Smooth muscle cell (in vitro differentiated cells): Measurements from ENCODE around the gene HRH1. TPM values are rescaled to one million over a fixed set of nuclear protein-coding genes. Genes with fewer than 3 reads are reported as not detected.

Experiments used
- DNase-seq: peaks from one replicate; lab custom pipeline; 2025; ENCODE audit not compliant: unreplicated experiment; lab: John Stamatoyannopoulos, UW
- H2AFZ ChIP-seq: fragments of 200-600 bp; sonication (generic); 2 replicates; pipeline ENCODE4 v1.6.0; 2016; ENCODE audit warnings: antibody characterized with exemption, low read depth, mild to moderate bottlenecking
- H3F3A ChIP-seq: fragments of 200-600 bp; sonication (generic); 2 replicates; pipeline ENCODE4 v1.6.0; 2017; ENCODE audit warnings: antibody characterized with exemption, low read depth
- H3K27ac ChIP-seq: fragments of 200-600 bp; sonication (generic); 2 replicates; pipeline ENCODE4 v1.5.1; 2016; ENCODE audit warnings: low read depth, mild to moderate bottlenecking
- H3K27me3 ChIP-seq: fragments of 200-600 bp; sonication (generic); 2 replicates; pipeline ENCODE4 v1.6.1; 2016; ENCODE audit warnings: low read depth, mild to moderate bottlenecking
- H3K36me3 ChIP-seq: fragments of 200-600 bp; sonication (generic); 2 replicates; pipeline ENCODE4 v1.5.1; 2016; ENCODE audit warnings: low read depth
- H3K4me1 ChIP-seq: fragments of 200-600 bp; sonication (generic); 2 replicates; pipeline ENCODE4 v1.5.1; 2016; ENCODE audit warnings: low read depth
- H3K4me2 ChIP-seq: fragments of 200-600 bp; sonication (generic); 2 replicates; pipeline ENCODE4 v1.6.0; 2016; ENCODE audit warnings: mild to moderate bottlenecking
- H3K4me3 ChIP-seq: fragments of 200-600 bp; sonication (generic); 2 replicates; pipeline ENCODE4 v1.5.1; 2016; ENCODE audit warnings: mild to moderate bottlenecking
- H3K79me2 ChIP-seq: fragments of 200-600 bp; sonication (generic); 2 replicates; pipeline ENCODE4 v1.6.0; 2016; ENCODE audit warnings: low read depth, mild to moderate bottlenecking
- H3K9ac ChIP-seq: fragments of 200-600 bp; sonication (generic); 2 replicates; pipeline ENCODE4 v1.6.0; 2016; ENCODE audit warnings: low read depth
- H3K9me3 ChIP-seq: fragments of 200-600 bp; sonication (generic); replicated peaks from 2 replicates; pipeline ENCODE4 v1.5.1; 2016; ENCODE audit warnings: low read depth
- H4K20me1 ChIP-seq: fragments of 200-600 bp; sonication (generic); 2 replicates; pipeline ENCODE4 v1.6.0; 2016; ENCODE audit warnings: low read depth
- WGBS: methylation state at CpG from one replicate; pipeline ENCODE4 v1.1.7; 2016; ENCODE audit warnings: low lambda C conversion rate; 5-methylcytosine and 5-hydroxymethylcytosine counted together
- polyA plus RNA-seq: library from polyadenylated mRNA; unstranded; fragments of >200 nt; fragmentation: Nextera tagmentation; extraction: Ambion mirVana; gene quantifications from 2 replicates; pipeline ENCODE4 v1.2.1, GENCODE V29; 2016
- total RNA-seq: library from RNA; depleted of rRNA; stranded (reverse); fragments of >200 nt; gene quantifications from 2 replicates; pipeline ENCODE4 v1.2.3, GENCODE V29; 2014
- TF ChIP-seq, protein P1 (sequence below): fragments of 200-600 bp; sonication (generic); IDR thresholded peaks from 2 replicates; pipeline ENCODE4 v1.5.1; 2017; ENCODE audit warnings: borderline replicate concordance, mild to moderate bottlenecking, antibody characterized with exemption; ENCODE audit not compliant: insufficient read depth, poor library complexity, severe bottlenecking

Gene HRH1
- total and polyA plus RNA-seq, 2 experiments from 2014 or later: 7.3 to 9.9 TPM

GRCh38 chr3:11146773-11147660 is 7.3 kb upstream of the HRH1 start:
- WGBS: 90% methylated on average over 6 of the region's 6 CpGs
- TF ChIP-seq, protein P1, sequence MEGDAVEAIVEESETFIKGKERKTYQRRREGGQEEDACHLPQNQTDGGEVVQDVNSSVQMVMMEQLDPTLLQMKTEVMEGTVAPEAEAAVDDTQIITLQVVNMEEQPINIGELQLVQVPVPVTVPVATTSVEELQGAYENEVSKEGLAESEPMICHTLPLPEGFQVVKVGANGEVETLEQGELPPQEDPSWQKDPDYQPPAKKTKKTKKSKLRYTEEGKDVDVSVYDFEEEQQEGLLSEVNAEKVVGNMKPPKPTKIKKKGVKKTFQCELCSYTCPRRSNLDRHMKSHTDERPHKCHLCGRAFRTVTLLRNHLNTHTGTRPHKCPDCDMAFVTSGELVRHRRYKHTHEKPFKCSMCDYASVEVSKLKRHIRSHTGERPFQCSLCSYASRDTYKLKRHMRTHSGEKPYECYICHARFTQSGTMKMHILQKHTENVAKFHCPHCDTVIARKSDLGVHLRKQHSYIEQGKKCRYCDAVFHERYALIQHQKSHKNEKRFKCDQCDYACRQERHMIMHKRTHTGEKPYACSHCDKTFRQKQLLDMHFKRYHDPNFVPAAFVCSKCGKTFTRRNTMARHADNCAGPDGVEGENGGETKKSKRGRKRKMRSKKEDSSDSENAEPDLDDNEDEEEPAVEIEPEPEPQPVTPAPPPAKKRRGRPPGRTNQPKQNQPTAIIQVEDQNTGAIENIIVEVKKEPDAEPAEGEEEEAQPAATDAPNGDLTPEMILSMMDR: no peak
- H3K27me3 ChIP-seq: no peaks in the 10 kb centered on the region
- no peaks in the 10 kb centered on the region for H3F3A ChIP-seq
- H3K9me3 ChIP-seq: no peaks in the 10 kb centered on the region
- no peak overlapping the region for H3K4me2 ChIP-seq
- H3K4me3 ChIP-seq: no peak overlapping the region
- no peaks in the 10 kb centered on the region for H3K36me3 ChIP-seq
- H3K27ac ChIP-seq: no peak overlapping the region
- no peak for DNase-seq
- H3K9ac ChIP-seq: no peak overlapping the region
- no peaks in the 10 kb centered on the region for H3K79me2 ChIP-seq
- no peaks in the 10 kb centered on the region for H3K4me1 ChIP-seq
- H2AFZ ChIP-seq: no peak overlapping the region
- no peaks in the 10 kb centered on the region for H4K20me1 ChIP-seq

DNA sequence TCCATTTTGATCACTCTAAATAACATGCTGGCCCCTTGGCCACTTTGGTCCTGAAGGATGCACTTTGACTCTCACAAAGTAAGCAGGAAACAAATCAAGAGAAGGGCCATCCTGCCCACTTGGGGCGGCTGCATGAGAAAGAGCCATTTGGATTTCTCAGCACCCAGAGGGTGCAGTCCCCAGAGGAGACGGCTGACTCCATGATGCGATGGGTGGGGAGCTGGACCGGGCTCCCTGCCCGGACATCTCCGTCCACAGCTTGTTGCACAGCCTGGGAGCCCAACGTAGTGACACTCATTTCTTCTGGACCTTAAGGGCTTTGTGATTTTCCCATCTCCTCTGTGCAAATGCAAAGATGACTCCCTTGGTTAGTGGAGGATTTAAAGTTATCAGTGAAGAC is 4.0 kb upstream of the HRH1 start:
- Histone ChIP-seq H3K27me3 (no peaks in the 10 kb centered on the region), H3K4me3 (no peak overlapping the region), H3K4me1 (peaks cover 6% of the 10 kb centered on the region), H3K36me3 (no peaks in the 10 kb centered on the region), H4K20me1 (no peaks in the 10 kb centered on the region), H2AFZ (no peak overlapping the region), H3F3A (peaks cover 9% of the 10 kb centered on the region), H3K4me2 (no peak overlapping the region), H3K27ac (no peak overlapping the region), H3K9me3 (no peaks in the 10 kb centered on the region), H3K79me2 (no peaks in the 10 kb centered on the region), H3K9ac (no peak overlapping the region)
- no peak for DNase-seq
- TF ChIP-seq, protein P1: no peak
- 87% methylated on average over 7 of the region's 7 CpGs for WGBS

DNA sequence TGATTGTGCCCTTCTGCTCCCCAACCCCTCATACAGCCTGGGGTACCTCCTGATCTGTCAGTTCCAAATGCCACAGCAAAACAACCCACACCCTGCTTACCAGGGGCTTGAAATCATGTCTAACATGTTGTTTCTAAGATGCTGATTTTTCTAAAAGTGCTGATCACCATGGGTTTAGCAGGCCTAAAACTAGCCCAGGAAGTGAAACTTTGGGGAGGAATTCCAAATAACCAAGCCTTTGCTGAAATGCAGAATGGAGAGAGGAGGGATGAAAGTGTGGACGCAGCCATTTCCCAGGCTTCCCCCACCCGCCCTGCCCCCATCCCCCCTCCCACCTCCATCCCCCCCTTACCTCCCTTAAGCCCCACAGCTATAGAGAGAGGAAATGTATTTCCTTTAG is 2.0 kb upstream of the HRH1 start:
- H3K27ac ChIP-seq: no peak overlapping the region

More for the DNA sequence above, 2.0 kb upstream of the HRH1 start:
- no peaks in the 10 kb centered on the region for H4K20me1 ChIP-seq
- 58% methylated on average over 2 of the region's 2 CpGs for WGBS
- H3K36me3 ChIP-seq: no peaks in the 10 kb centered on the region
- no peak overlapping the region for H3K4me2 ChIP-seq
- peaks cover 6% of the 10 kb centered on the region for H3K27me3 ChIP-seq
- no peak overlapping the region for H3K4me3 ChIP-seq
- DNase-seq: no peak
- peaks cover 9% of the 10 kb centered on the region for H3F3A ChIP-seq
- no peak overlapping the region for H3K9ac ChIP-seq
- no peaks in the 10 kb centered on the region for H3K9me3 ChIP-seq
- H3K4me1 ChIP-seq: peaks cover 6% of the 10 kb centered on the region
- TF ChIP-seq, protein P1: no peak
- H3K79me2 ChIP-seq: no peaks in the 10 kb centered on the region
- no peak overlapping the region for H2AFZ ChIP-seq
